CD4-positive, CD25-positive, alpha-beta regulatory T cell (primary cell): ENCODE results near the gene SPAG16. TPM values are rescaled to one million over a fixed set of nuclear protein-coding genes. Genes with fewer than 3 reads are reported as not detected.
"Not testable (repeated sequence)": the region's sequence is repeated elsewhere in the genome, so short reads cannot be mapped to it uniquely, and the experiment has no call there.

ENCODE experiments used
- ATAC-seq, 2 donors: fragments of 150-1000 bp; cut with Tn5 transposase; one replicate each; pipeline ENCODE4 v1.10.0; 2021; ENCODE audit warnings: low read depth in 2 of 2, moderate number of reproducible peaks in 2 of 2, moderate library complexity in 1 of 2
- DNase-seq, 3 donors: peaks; one replicate each; pipeline versions ENCODE4 v3.0.0 to v3.0.0-alpha.2; 2012 to 2022; ENCODE audit warnings: mixed read lengths in 1 of 3
- H3K27ac ChIP-seq: one replicate; pipeline ENCODE4 v1.7.0; 2013; ENCODE audit warnings: mild to moderate bottlenecking, low read length; ENCODE audit not compliant: insufficient read depth, poor library complexity, severe bottlenecking
- H3K27me3 ChIP-seq: one replicate; pipeline ENCODE4 v1.7.0; 2013; ENCODE audit warnings: low read length; ENCODE audit not compliant: control insufficient read depth, insufficient read depth
- H3K36me3 ChIP-seq: one replicate; pipeline ENCODE4 v1.7.0; 2013; ENCODE audit warnings: mild to moderate bottlenecking, low read length, moderate library complexity; ENCODE audit not compliant: control insufficient read depth, insufficient read depth
- H3K4me1 ChIP-seq: 2 replicates; pipeline ENCODE4 v1.7.0; 2013; ENCODE audit warnings: mild to moderate bottlenecking, low read length; ENCODE audit not compliant: insufficient read depth, control insufficient read depth, poor library complexity, severe bottlenecking
- H3K4me3 ChIP-seq: one replicate; pipeline ENCODE4 v1.7.0; 2013; ENCODE audit warnings: low read depth, mild to moderate bottlenecking, low read length, moderate library complexity
- H3K9me3 ChIP-seq, 2 experiments: 1 replicate in 1 of 2; 2 replicates in 1 of 2; pipeline ENCODE4 v1.7.0; 2013; ENCODE audit warnings: low read length in 2 of 2, mild to moderate bottlenecking in 1 of 2, moderate library complexity in 1 of 2; ENCODE audit not compliant: control insufficient read depth in 2 of 2
- H3K27ac Mint-ChIP-seq, 3 donors: one replicate each; pipeline ENCODE4 v1.8.0; 2020 to 2022; ENCODE audit warnings: mild to moderate bottlenecking in 3 of 3, mixed read lengths in 3 of 3, moderate library complexity in 2 of 3
- H3K27me3 Mint-ChIP-seq: one replicate; pipeline ENCODE4 v1.8.0; 2022; ENCODE audit warnings: mild to moderate bottlenecking, mixed read lengths
- H3K36me3 Mint-ChIP-seq: one replicate; pipeline ENCODE4 v1.8.0; 2020; ENCODE audit warnings: mixed read lengths
- H3K4me1 Mint-ChIP-seq, 4 donors: one replicate each; pipeline ENCODE4 v1.8.0; 2020 to 2022; ENCODE audit warnings: mixed read lengths in 4 of 4, mild to moderate bottlenecking in 1 of 4
- H3K4me3 Mint-ChIP-seq, 4 donors: one replicate each; pipeline ENCODE4 v1.8.0; 2020 to 2022; ENCODE audit warnings: mild to moderate bottlenecking in 4 of 4, mixed read lengths in 4 of 4, moderate library complexity in 3 of 4
- H3K9me3 Mint-ChIP-seq, 7 donors: one replicate each; pipeline ENCODE4 v1.8.0; 2020 to 2022; ENCODE audit warnings: mixed read lengths in 7 of 7, mild to moderate bottlenecking in 3 of 7, moderate library complexity in 2 of 7
- polyA plus RNA-seq, 4 donors: library from polyadenylated mRNA; unstranded; fragments of 300-500 nt; fragmentation: Illumina TruSeq; gene quantifications; one replicate each; pipeline ENCODE4 v1.2.3, GENCODE V29; 2021
- total RNA-seq: library from RNA; stranded (reverse); gene quantifications from one replicate; pipeline ENCODE4 v1.2.3, GENCODE V29; 2022

Gene SPAG16
- total and polyA plus RNA-seq, 5 donors from 2014 or later = 7.7 to 21.1 (median 19.4) TPM

GRCh38 chr2:213980883-213981282 lies 696.6 kb downstream of the SPAG16 start:
- Mint-ChIP-seq H3K4me1 (no peaks in the 10 kb centered on the region), H3K9me3 (no peaks in the 10 kb centered on the region), H3K36me3 (no peaks in the 10 kb centered on the region), H3K4me3 (no peak overlapping the region), H3K27ac (no peak overlapping the region), H3K27me3 (no peaks in the 10 kb centered on the region)
- Histone ChIP-seq H3K27me3 (no peaks in the 10 kb centered on the region), H3K27ac (no peak overlapping the region), H3K9me3 (no peaks in the 10 kb centered on the region), H3K36me3 (no peaks in the 10 kb centered on the region), H3K4me1 (no peaks in the 10 kb centered on the region), H3K4me3 (no peak overlapping the region)
- no peak for ATAC-seq
- DNase-seq = no peak

GRCh38 chr2:213989207-213989606 lies 704.9 kb downstream of the SPAG16 start:
- Mint-ChIP-seq H3K27me3 (no peaks in the 10 kb centered on the region), H3K36me3 (no peaks in the 10 kb centered on the region), H3K9me3 (no peaks in the 10 kb centered on the region), H3K4me3 (no peak overlapping the region), H3K4me1 (no peaks in the 10 kb centered on the region), H3K27ac (no peak overlapping the region)
- no peaks in the 10 kb centered on the region for H3K4me1 ChIP-seq
- no peaks in the 10 kb centered on the region for H3K9me3 ChIP-seq
- no peaks in the 10 kb centered on the region for H3K36me3 ChIP-seq
- DNase-seq = no peak
- no peak for ATAC-seq
- H3K4me3 ChIP-seq = no peak overlapping the region
- H3K27ac ChIP-seq = no peak overlapping the region
- H3K27me3 ChIP-seq = no peaks in the 10 kb centered on the region

- H3K4me3 Mint-ChIP-seq = no peak overlapping the region
- H3K4me1 Mint-ChIP-seq = no peaks in the 10 kb centered on the region
- no peaks in the 10 kb centered on the region for H3K36me3 ChIP-seq
- H3K9me3 ChIP-seq = no peaks in the 10 kb centered on the region
- H3K4me3 ChIP-seq = no peak overlapping the region
- no peaks in the 10 kb centered on the region for H3K27me3 ChIP-seq
- no peaks in the 10 kb centered on the region for H3K27me3 Mint-ChIP-seq
- no peak overlapping the region for H3K27ac Mint-ChIP-seq
- no peaks in the 10 kb centered on the region for H3K4me1 ChIP-seq
- no peak for ATAC-seq
- H3K9me3 Mint-ChIP-seq = no peaks in the 10 kb centered on the region
- no peak for DNase-seq
- H3K27ac ChIP-seq = no peak overlapping the region
- H3K36me3 Mint-ChIP-seq = no peaks in the 10 kb centered on the region
These were observed 707.3 kb downstream of the SPAG16 start for GRCh38 chr2:213991453-213992108.

GRCh38 chr2:213995400-213996105 lies 711.3 kb downstream of the SPAG16 start:
- Mint-ChIP-seq H3K4me3 (no peak overlapping the region), H3K9me3 (peaks cover 0 to 6% (median 1%) of the 10 kb centered on the region in 7 donors), H3K27ac (no peak overlapping the region), H3K4me1 (no peaks in the 10 kb centered on the region), H3K36me3 (no peaks in the 10 kb centered on the region), H3K27me3 (no peaks in the 10 kb centered on the region)
- DNase-seq (no peak), ATAC-seq (no peak)
- Histone ChIP-seq H3K9me3 (no peaks in the 10 kb centered on the region), H3K36me3 (no peaks in the 10 kb centered on the region), H3K4me3 (no peak overlapping the region), H3K4me1 (no peaks in the 10 kb centered on the region), H3K27ac (no peak overlapping the region), H3K27me3 (no peaks in the 10 kb centered on the region)

- H3K4me3 Mint-ChIP-seq, H3K4me3 ChIP-seq, ATAC-seq, H3K36me3 ChIP-seq, H3K27ac ChIP-seq, DNase-seq, H3K9me3 ChIP-seq, H3K4me1 Mint-ChIP-seq, H3K9me3 Mint-ChIP-seq, H3K4me1 ChIP-seq, H3K27me3 ChIP-seq, H3K36me3 Mint-ChIP-seq, H3K27me3 Mint-ChIP-seq, H3K27ac Mint-ChIP-seq: not testable (repeated sequence)
These were observed 714.7 kb downstream of the SPAG16 start for GRCh38 chr2:213998976-213999375.

- H3K27me3 Mint-ChIP-seq = no peaks in the 10 kb centered on the region
- ATAC-seq = no peak
- H3K36me3 ChIP-seq = no peaks in the 10 kb centered on the region
- no peaks in the 10 kb centered on the region for H3K4me1 Mint-ChIP-seq
- no peaks in the 10 kb centered on the region for H3K9me3 ChIP-seq
- H3K4me1 ChIP-seq = no peaks in the 10 kb centered on the region
- no peaks in the 10 kb centered on the region for H3K27me3 ChIP-seq
- H3K4me3 Mint-ChIP-seq = no peak overlapping the region
- H3K9me3 Mint-ChIP-seq = peaks cover 0 to 3% (median 1%) of the 10 kb centered on the region in 7 donors
- DNase-seq = no peak
- H3K27ac ChIP-seq = no peak overlapping the region
- no peak overlapping the region for H3K4me3 ChIP-seq
- H3K27ac Mint-ChIP-seq = no peak overlapping the region
- no peaks in the 10 kb centered on the region for H3K36me3 Mint-ChIP-seq
These were observed 720.2 kb downstream of the SPAG16 start for GRCh38 chr2:214004463-214004862.

- Histone ChIP-seq H3K27me3 (no peaks in the 10 kb centered on the region), H3K4me1 (no peaks in the 10 kb centered on the region), H3K36me3 (no peaks in the 10 kb centered on the region), H3K9me3 (no peaks in the 10 kb centered on the region), H3K4me3 (no peak overlapping the region), H3K27ac (no peak overlapping the region)
- peaks cover 0 to 3% (median 1%) of the 10 kb centered on the region in 7 donors for H3K9me3 Mint-ChIP-seq
- H3K36me3 Mint-ChIP-seq = no peaks in the 10 kb centered on the region
- DNase-seq = no peak
- no peak for ATAC-seq
- no peaks in the 10 kb centered on the region for H3K4me1 Mint-ChIP-seq
- no peak overlapping the region for H3K4me3 Mint-ChIP-seq
- H3K27me3 Mint-ChIP-seq = no peaks in the 10 kb centered on the region
- no peak overlapping the region for H3K27ac Mint-ChIP-seq
These were observed 721.1 kb downstream of the SPAG16 start for GRCh38 chr2:214005337-214005736.

- H3K9me3 ChIP-seq = no peaks in the 10 kb centered on the region
- no peaks in the 10 kb centered on the region for H3K36me3 ChIP-seq
- Mint-ChIP-seq H3K4me1 (no peaks in the 10 kb centered on the region), H3K27ac (no peak overlapping the region), H3K9me3 (peaks cover 0 to 3% (median 0%) of the 10 kb centered on the region in 7 donors), H3K27me3 (no peaks in the 10 kb centered on the region), H3K36me3 (no peaks in the 10 kb centered on the region), H3K4me3 (no peak overlapping the region)
- no peak overlapping the region for H3K4me3 ChIP-seq
- H3K27me3 ChIP-seq = no peaks in the 10 kb centered on the region
- DNase-seq (no peak), ATAC-seq (no peak)
- H3K27ac ChIP-seq = no peak overlapping the region
- no peaks in the 10 kb centered on the region for H3K4me1 ChIP-seq
These were observed 722.3 kb downstream of the SPAG16 start for GRCh38 chr2:214006601-214007000.
